Measurements from ENCODE around the gene PSMC3.

GRCh38 chr11:47425611-47426010 is 628 bp downstream of the PSMC3 start:
- TF ChIP-seq TAF1 (IDR thresholded peaks at IDR 0.05; ENCODE audit: borderline replicate concordance, insufficient read depth, low read length) = no peak
- no peak for TF ChIP-seq SIN3A (IDR thresholded peaks at IDR 0.05; ENCODE audit: borderline replicate concordance, insufficient read depth, low read length)
- TF ChIP-seq, protein P1, sequence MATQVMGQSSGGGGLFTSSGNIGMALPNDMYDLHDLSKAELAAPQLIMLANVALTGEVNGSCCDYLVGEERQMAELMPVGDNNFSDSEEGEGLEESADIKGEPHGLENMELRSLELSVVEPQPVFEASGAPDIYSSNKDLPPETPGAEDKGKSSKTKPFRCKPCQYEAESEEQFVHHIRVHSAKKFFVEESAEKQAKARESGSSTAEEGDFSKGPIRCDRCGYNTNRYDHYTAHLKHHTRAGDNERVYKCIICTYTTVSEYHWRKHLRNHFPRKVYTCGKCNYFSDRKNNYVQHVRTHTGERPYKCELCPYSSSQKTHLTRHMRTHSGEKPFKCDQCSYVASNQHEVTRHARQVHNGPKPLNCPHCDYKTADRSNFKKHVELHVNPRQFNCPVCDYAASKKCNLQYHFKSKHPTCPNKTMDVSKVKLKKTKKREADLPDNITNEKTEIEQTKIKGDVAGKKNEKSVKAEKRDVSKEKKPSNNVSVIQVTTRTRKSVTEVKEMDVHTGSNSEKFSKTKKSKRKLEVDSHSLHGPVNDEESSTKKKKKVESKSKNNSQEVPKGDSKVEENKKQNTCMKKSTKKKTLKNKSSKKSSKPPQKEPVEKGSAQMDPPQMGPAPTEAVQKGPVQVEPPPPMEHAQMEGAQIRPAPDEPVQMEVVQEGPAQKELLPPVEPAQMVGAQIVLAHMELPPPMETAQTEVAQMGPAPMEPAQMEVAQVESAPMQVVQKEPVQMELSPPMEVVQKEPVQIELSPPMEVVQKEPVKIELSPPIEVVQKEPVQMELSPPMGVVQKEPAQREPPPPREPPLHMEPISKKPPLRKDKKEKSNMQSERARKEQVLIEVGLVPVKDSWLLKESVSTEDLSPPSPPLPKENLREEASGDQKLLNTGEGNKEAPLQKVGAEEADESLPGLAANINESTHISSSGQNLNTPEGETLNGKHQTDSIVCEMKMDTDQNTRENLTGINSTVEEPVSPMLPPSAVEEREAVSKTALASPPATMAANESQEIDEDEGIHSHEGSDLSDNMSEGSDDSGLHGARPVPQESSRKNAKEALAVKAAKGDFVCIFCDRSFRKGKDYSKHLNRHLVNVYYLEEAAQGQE (IDR thresholded peaks at IDR 0.05; ENCODE audit: insufficient read depth in 1 of 2, low read depth in 2 of 2, low read length in 2 of 2) = no peak
